Measurements from ENCODE around the gene ME3.

ME3 gene

DNA sequence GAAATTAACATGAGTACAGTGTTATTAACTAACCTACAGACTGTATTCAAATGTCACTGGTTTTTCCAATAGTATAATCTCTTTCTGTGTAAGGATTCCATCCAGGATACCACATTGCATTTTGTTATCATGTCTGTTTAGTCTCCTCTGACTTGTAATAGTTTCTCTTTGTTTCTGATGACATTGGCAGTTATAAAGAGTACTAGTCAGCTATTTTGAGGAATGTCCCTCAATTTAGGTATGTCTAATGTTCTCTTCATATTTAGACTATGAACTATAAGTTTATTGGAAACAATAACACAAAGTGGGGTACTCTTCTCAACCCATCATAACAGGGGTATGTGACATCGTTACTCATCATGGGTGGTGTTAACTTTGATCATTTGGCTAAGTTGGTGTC lies 20.3 kb upstream of the ME3 start:
- DNase-seq (ENCODE audit: low spot score): no peak

DNA sequence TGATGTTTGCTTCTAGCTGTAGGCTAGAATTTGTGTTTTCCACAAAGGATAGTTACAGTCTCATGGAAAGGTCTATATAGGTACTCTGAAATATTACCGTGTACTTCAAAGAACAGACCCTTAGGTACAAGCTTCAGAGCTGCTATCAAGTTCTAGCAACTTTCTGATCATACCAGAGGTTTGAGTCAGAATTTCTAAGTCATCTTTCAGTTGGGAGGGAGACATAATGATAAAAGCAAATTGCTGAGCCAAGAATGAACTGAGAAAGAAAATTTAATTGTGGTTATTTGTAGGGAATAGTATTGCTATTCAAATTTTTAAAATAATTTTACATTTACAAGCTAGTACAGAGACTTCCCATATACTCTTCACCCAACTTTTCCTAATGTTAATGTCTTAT lies 19.9 kb upstream of the ME3 start:
- no peak for DNase-seq (ENCODE audit: low spot score)

DNA sequence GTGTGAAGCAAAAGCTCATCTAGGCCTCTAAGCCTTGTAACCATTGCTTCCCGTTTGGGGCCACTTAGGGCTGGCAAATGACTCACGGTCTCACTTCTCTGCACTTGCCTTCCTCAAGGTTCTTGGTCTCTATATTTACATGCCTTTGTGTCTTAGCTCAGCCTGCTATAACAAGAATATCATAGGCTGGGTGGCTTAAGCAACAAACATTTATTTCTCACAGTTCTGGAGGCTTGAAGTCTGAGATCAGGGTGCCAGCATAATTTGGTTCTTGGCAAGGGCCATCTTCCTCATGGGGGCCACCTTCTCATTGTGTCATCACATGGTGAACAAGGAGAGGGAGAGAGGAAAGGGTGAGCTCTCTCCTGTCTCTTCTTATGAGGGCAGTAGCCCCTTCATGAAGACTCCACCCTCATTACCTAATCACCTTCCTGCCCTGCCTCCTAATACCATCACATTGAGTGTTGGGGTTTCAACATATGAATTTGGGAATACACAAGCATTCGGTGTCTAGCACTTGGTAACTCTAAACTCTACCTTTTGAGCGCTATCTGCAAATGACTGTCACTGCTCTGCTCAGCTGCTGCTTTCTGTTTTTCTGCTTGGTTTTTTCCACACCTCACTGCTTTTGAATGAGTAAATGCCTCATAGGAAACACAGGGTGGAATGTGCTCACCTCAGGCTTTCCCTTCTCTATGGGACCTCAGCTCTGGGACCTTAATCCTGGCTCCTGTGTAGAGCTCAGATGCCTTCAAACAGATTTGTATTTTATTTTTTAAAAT lies 16.2 kb upstream of the ME3 start:
- no peak for DNase-seq (ENCODE audit: low spot score)

DNA sequence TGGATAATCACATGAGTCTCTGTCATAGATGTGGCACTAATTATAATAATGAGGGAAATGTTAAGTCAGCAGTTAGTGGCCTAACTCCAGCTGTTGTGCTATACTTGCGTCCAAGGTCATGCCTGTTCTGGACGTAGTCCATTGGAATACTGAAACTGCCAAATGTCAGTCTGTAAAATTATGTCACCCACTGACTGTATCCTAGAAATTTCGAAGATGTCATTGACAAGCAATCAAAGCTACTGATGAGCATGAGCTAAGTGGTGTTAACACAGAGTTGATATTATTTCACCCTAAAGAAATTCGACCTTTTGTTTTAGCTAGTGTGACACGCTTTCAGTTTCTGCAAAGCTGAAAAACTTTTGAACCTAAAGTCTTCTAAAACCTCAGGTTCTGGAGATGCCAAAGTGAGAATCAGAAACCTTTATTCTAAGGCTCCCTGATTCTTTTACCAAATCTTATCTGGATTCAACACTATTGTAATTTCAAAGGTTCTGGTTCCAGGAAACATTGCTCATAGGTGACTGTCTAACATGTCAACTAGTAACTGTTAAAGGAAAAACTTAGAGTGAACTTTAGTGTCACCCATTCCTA lies 14.9 kb upstream of the ME3 start:
- DNase-seq (ENCODE audit: low spot score): no peak

DNA sequence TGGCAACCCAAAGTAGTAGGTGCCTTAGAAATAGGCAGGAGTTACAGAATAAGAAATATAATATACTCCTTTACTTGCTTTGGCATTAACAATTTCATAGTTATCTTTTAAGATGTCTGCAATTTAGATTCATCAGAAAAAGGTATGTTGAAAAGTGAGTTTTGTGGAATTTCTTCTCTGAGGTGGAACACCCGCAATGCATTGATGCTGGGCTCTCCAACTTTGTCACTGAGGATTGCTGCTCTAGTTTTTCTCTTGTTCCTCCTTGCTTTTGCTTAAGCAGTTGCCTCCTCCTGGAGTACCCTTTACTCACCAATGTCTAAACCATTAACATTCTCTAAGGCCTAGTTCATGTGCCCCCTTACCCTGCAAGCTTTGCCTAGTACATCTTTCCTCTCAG lies 14.1 kb upstream of the ME3 start:
- no peak for DNase-seq (ENCODE audit: low spot score)

DNA sequence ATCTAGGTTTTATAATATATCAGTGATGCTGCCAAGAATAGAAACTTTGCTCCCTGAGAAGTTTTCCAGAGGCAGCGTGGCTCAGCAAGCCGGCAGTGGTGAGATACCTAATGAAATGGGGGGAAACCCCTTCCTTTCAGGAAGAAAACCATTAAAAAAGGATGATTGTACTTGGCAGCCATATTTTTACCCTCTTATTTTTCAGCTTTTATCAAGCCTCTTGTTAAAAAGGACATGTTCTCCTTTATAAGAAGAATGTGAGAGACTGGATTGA lies 9.0 kb upstream of the ME3 start:
- DNase-seq (ENCODE audit: low spot score): no peak

DNA sequence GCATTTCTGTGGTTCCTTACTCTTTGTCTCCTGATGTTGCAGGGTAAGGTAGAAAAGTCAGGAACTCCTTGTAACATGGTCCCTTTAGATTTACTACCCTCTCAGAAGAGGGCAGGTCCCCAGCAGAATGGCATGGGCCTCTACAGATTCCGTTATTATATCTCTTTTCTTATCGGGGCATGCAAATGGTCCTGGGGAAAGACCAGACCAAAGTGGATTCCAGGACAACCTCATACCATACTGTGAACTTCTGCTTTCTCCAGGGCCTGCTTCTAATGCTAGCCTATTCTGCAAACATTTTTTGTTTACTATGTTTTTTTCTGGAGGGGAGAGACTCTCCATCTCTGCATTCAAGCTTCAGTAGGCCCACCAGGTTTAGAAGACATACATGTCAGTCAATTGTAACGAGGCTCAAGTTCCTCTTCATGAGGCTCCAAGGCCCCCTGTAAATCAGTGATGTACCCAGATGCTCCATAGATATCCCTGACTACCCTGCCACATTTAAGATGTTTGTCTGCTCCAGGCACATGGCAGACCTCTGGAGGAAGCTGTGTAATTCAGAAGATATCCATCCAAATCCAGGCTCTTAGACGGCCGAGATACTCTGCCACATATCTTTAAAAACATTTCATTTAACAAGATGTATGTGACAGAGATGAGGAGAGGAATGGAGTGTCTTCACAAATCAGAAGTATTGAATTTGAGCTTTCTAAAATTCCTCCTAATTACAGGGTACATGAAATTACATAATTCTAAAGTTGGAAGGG lies 8.5 kb upstream of the ME3 start:
- DNase-seq (ENCODE audit: low spot score): no peak

DNA sequence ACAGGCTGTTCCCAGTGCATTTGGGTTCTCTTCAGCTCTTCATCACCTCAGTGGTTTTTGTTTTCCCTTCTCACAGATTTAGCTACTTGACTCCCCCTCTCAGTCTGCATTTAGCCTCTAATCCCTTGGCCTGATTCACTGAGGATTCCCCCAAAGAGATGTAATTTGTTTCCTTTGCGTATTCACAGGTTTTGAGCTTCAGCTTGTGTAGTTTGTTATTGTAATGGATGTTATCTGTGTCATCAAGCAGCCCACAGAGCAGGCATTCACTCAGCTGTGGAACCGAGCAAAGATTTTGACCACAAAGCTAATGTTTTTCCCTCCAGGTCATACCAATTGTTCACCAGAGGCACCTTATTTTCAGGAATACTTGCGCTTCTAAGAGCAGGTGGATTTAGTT lies 6.4 kb upstream of the ME3 start:
- DNase-seq (ENCODE audit: low spot score): no peak

DNA sequence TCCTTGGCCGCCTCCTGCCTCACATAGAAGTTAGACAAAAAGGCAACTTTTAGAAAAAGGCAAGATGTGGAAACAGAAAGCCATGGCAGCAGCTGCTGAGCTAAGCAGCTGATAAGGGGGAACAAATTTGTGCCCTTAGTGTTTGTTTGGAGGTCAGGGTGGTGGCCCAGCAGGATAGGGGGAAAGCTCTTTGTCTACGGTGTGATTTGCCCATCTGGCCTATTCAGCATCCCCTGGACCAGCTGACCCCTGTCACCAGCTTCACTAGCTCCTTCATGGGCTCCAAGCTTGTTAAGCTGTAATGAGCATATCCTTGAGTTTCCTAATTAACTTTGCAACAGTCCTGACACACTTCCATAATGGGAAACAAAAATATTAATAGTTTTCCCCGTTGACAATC lies 5.9 kb upstream of the ME3 start:
- no peak for DNase-seq (ENCODE audit: low spot score)

DNA sequence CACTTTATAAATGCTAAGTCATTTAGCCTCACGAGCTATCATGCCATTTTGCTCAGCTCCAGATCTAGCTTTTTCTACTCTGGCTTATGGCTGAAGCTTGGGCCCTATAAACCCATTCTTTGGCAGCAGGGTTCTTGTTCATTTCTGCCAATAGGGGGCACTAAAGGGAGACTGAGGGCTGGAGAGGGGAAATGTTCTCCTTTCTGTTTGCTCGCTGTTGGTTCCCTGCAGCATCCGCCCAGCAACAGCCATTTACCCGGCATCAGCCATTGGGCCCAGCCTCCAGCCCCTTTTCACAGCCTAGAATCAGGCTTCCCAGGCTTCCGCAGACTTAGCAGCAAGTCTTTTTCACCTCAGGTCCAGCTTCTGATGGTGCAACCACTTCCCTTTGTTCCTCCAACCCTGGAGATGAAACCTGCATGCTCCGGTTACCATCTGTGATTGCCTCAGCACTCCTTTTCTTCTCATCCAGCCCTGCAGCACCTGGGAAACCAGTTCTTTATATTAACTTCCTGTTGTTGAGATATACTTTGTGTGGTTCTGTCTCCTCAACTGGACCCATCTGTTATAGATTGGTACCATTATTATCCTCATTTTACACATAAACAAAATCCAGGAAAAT lies 4.2 kb upstream of the ME3 start:
- no peak for DNase-seq (ENCODE audit: low spot score)

DNA sequence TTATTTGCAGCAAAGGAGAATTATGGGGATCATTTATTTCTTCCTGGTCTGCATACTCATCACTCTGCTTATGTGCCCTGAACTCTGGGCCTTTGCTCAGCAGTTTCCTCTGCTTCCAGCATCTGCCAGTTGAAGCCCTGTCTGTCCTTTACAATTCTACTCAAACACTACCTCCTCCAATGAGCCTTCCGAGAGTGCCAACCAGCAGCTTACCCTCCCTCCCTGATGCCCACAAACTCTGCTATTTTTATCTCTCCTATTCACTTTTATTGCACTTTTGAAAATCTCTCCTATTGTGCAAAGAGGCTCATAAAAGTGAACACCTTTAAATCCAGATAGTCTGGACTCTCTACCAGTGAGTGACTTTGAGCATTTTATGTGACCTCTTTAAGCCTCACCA lies 3.6 kb upstream of the ME3 start:
- no peak for DNase-seq (ENCODE audit: low spot score)

DNA sequence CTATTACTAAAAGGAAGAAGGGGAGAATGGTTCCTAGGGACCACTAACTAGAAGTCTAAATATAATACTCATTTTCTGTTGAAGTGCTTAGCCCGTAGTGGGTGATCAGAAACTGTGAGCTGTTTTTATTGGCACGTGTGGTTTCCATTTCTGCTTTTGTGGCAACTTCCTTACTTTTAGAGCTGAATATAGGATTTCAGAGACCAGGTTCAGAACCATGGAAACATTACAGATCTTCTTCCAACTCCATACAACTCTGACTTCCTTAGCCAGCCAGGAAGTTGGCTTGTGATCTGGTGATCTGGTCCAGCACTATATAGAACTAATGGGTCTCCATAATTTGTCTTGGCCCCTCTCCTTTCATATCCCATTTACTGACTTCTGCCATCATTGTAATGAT lies 2.6 kb upstream of the ME3 start:
- DNase-seq (ENCODE audit: low spot score): no peak

DNA sequence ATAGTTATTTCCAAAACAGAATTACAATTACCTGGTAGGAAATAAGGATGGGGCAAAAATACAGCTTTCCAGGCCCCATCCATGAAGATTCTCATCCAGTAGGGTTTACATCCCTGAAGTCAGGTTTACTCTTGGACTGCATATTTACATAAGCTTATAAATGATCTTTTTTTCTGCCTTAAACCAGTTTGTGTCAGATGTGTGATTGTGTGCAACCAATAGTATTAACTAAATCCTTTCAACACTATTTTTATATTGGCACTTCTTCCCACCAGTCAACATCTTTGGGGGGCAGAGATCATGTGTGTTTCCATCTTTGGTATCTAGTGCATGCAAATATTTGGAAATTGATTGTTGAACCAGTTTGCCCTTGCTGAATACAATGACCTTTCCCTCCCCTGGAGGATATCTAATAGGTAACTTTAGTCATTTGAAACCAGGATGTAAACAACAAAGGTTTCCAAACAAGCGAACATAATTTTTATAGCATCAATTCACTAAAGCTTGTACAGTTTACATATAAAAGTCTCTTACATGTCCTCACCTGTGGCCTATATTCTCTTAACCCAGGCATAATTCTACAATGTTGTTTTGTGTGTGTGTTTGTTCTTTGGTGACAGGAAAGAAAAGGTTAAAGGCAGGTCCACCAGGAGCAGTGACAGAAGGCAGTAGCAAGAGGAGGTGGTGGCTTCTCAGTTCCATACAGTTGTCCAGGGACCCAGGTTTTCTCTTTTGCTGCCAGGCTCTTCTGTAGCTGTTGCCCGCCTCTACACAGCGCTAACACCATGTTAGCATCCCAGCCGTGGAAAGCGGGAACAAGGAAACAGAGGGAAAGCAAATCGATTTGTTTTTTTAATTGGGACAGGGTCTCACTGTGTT lies 1.7 kb upstream of the ME3 start:
- DNase-seq (ENCODE audit: low spot score): no peak

DNA sequence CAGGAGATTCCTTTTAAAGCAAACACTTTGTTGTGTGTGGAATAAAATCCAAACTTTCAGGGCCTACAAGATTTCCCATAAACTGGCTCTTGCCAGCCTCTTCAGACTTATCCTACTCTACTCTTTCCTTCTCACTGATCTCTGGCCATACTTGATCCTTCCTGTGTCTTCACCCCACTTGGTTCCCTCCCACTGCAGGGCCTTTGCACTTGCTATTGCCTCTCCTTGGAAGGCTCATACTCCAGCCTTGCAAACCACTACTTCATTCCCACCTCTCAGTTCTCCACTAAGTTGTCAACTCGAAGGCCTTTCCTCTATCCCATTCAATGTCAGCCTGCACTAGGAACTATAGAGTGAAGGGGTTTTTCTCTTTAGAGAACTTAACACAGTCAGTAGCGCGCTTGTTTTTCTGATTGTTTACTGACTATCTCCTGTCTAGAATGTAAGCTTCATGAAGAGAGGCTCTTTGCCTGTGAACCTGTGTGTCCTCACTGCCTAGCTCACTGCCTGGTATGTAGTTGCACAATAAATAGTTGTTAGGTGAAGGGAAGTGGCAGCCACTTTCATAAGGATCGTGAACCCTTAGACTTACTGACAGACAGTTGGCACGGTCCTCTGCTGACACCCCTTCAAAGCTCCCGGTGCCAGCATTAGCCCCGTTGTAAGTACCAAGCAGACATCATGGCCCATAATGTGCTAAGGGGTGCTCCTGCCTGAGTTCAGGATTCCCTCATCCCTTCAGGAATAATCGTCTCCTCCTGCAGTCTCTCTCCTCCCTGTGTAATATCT lies 833 bp upstream of the ME3 start:
- DNase-seq (ENCODE audit: low spot score): no peak

DNA sequence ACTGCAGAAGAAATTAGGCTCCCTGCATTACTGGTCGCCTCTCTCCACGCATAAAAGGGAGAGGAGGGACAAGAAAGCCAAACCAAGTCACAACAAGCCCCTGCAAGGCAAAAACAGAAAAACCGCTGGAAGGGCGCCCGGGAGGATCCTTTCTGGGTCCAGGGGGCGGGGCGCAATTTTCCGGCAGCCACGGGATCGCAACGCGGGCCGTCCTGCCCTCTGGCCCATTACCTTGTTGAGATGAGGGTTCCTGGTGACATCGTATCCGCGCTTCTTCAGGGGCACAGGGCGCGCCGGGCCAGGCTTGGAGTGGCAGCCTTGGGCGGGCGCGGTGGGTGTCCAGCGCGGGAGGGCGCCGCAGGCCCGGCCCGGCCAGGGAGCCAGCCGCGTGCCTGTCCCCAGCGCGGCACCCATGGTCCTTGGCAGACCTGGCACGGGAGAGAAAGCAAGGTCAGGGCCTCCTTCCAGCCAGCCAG lies 847 bp downstream of the ME3 start:
- no peak for DNase-seq (ENCODE audit: low spot score)

DNA sequence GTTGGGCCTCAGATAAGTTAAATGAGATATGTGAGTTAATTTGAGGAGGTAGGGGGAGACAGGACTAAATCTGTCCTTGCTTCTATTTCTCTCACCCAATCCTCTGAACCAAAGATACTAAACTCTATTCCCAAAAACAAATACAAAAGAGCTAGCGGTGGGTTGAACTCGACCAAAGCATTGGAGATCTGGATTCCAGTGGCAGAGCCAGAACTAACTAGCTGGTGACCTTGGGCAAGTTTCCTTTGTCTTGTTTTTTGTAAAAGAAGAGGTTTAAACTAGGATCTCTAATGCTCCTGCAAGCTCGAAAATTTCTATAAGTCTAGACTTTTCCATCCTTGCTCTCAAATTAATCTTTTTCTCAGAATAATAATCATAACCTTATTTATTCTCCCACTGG lies 1.5 kb downstream of the ME3 start:
- no peak for DNase-seq (ENCODE audit: low spot score)

DNA sequence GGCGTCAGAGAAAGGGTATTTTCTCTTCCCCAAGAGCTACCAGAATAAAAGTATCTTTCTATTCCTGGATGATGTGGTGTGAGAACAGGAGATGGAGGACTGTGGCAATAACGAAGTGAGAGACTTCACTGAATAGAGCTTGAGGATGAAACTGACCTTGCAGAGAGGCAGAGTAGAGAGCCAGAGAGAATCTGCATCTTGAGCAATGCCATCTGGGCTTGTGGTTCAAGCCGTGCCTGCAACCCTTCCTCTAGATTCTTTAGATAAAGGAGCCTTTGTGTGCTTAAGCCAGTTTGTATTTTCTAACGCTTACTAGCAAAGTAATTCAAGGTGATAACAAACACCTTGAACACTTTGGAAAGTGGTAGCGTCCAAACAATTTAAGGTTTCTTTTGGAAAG lies 2.2 kb downstream of the ME3 start:
- DNase-seq (ENCODE audit: low spot score): no peak

DNA sequence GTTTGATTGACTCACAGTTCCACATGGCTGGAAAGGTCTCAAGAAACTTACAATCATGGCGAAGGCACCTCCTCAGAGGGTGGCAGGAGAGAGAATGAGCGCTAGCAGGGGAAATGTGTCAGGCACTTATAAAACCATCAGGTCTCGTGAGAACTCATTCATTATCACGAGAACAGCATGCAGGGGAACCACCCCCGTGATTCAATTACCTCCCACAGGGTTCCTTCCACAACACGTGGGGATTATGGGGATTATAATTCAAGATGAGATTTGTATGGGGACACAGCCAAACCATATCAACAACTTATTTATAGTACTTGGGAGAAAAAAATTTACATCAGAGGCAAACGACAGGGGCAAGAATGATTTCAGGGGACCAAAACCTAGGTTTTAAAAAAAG lies 3.0 kb downstream of the ME3 start:
- no peak for DNase-seq (ENCODE audit: low spot score)

DNA sequence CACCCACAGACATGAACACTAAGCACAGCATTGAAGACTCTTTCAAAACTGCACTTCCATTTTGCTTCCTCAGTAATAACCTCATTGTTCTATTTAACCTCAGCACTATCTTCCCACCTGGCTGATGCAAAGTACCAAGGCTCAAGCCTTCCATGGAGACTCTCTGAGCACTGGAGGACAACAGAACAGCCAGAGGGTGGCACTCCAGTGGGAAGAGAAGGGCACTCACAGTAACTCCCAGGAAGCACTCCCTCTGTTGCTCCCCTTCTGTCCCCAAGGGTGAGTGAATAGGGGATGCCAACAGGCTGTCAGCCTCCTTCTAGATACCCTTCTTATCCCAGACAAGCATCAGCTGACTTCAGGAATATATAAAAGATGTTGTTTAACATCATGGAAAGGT lies 3.5 kb downstream of the ME3 start:
- DNase-seq (ENCODE audit: low spot score): no peak

DNA sequence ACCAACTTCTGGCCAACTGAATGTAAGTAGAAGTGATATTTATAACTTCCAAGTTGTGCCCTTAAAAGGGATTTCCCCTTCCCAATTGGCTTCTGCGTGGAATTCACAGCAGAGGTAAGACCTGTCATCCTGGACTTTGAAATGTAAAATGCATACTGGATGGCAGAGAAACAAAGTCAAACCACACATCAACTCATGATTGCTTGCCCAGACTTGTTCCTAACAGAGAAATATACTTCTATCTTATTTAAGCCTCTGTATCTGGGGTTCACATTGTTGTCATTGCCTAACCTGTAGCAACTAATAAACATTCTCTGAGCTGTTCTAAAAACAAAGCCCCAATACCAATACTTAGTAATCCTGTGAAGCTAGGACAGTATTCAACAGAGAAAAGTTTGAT lies 6.2 kb downstream of the ME3 start:
- DNase-seq (ENCODE audit: low spot score): no peak

DNA sequence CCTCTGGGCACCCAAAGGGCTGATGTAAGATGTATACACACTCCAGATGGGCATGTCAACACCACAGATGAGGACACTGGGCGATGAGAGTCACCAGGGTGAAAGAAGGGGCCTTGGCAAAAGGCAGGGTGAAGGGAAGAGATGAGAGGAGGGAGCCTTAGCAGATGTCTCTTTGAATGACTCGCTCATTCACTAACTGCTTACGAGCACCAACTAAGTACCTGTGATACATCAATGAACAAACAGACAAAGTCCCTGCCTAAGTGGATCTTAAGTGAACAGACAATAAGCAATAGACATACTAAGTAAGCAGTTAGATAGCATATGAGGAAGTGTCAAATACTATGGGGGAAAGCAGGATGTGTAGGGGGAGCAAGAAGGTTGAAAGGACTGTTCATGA lies 7.5 kb downstream of the ME3 start:
- no peak for DNase-seq (ENCODE audit: low spot score)
